Activated T-cell treated with anti-CD3 and anti-CD28 coated beads for 1 hour (primary cell): ENCODE measurements around the gene TACC2.

Experiments used
- DNase-seq: peaks from one replicate; pipeline ENCODE4 v3.0.0-alpha.2; 2020; ENCODE audit warnings: low read depth

The TACC2 gene

DNA sequence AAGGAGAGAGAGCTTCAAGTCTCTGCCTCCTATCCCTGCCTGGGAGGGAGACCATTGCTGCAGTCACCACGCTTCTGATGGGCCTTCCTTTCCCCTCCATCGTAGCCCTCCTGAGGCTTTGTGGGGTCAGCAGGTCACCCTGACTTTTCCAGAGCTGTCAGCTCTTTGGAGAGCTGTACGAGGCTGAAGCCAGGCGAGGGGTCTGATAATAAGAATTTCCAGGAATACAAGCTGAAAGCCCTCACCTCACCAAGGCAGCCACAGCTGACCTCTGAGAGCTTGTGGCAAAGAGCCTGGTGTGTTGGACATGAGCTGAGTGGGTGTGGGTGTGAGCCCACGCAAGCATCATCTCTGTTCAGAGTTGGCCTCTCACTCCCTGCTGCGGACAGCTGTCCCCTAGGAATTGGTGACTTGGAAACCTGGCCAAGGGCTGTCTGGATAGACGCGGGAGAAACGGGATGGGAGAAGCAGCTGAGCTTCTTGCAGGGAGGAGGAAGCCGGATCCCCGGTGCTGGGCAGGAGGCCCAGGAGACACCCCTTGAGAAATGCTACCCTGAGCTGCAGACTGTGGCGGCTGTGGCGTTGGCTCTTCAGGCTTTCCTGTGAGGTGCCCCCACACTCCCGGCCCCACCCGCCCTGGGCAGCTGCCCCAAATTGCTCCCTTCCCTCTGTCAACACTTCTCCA lies 160.1 kb downstream of the TACC2 start:
- no peak for DNase-seq

DNA sequence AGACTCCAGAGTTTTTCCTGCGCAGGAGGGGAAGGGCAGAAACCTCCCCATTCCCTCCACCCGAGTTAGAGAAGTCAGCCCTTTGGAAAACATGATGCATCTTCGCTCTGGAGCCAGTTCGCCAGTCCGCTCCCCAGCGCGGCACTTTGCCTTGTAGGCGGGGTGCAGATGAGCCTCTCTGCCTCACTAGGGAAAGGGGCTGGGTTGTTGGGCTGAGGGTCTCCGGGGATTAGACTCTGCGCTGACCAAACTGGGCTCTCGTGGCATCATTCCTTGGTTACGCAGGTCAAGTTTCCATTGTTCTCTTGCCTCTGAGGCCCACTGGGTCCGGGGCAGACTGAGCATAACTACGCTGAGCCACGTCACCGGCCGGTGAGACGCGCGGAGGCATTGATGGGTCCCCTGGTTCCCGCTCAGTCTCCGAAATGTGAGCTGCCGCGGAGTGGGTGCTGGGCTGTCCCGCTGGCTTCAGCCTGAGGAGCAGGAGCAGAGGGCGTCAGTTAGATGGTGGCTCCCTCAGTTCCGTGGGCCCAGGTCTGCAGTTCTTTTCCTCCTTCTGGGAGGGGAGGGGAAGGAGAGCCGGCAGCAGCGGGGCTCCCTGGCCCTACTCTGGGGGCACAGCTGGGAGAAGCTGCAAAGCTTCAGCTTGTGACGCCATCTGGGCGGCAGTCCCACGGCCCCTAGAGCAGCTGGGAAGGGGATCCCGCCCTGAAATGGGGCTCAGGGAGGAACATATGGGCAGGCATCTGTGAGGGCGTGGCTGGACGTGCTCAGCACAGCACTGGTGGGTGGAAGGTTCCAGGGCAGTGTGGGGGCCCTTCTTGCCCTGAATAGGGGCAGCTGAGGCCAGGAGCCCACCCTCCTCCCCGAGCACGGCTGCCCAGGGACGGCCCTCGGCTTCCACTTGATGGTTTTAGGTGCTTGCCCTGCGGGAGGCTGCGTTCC lies 160.9 kb downstream of the TACC2 start:
- DNase-seq = no peak

DNA sequence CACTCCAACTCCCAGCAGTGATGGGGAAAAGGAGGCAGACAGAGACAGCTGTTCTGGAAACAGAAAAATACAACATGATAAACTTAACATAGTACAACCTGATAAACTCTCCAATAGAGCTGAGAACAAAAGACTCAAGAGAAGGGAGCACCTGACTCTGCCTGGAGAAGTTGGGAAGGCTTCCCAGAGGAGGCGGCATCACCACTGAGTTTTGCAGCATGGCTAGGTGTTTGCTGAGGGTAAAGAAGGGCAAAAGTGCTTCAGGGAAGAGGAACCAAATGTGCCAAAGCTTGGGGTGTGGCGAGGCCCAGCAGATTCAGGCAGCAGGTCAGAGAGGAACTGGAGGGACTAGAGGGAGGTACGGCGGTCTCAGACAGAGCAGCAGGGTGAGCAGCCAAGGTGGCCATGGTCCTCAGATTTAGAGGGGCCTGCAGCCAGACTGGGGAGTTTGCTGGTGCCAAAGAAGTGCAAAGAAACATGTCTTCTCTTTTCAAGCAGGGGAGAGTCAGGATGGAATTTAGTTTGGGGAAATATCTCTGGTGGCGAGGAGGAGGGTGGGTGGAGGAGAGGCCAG lies 162.2 kb downstream of the TACC2 start:
- DNase-seq = no peak

DNA sequence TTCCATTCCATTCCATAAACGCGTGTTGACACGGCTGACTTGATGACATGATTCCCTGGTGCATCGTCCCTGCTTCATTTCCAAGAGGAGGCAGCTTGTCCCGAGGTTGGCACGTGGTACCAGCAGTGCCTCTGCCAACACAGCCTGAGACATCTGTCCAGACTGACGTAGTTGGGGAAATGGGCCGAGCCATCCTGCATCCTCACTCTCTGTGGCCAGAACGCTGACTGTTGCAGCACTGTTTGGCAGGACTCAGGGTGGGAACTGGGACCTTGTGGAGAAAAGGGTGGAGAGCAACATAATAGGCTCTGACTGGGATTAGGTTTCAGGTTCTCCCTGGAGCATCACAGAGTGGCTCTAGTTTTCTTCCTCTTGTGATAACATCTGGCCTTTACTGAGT lies 163.6 kb downstream of the TACC2 start:
- DNase-seq = no peak

DNA sequence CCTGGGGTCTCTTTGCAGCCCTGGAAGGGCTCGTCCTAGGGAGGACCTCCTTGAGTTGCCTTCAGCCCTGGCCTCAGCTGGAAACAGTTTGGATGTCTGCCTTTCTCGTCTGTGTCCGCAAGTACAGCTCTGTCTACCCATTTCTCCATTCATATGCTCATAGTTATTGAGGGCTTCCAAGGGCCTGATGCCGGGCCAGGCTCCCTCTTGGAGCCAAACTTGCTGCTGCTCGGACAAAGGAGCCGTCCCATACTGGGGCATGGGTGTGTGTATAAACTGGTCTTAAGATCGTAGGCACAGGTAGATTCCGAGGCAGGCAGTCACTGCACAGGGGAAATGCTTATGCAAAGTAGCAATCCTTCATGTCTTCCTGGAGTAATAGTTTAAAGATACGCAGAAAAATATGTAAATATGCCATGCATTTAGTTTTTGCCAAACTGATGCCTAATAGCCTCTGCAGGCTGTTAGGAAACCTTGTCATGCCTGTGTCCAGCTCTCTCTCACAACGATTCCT lies 165.1 kb downstream of the TACC2 start:
- DNase-seq = no peak

DNA sequence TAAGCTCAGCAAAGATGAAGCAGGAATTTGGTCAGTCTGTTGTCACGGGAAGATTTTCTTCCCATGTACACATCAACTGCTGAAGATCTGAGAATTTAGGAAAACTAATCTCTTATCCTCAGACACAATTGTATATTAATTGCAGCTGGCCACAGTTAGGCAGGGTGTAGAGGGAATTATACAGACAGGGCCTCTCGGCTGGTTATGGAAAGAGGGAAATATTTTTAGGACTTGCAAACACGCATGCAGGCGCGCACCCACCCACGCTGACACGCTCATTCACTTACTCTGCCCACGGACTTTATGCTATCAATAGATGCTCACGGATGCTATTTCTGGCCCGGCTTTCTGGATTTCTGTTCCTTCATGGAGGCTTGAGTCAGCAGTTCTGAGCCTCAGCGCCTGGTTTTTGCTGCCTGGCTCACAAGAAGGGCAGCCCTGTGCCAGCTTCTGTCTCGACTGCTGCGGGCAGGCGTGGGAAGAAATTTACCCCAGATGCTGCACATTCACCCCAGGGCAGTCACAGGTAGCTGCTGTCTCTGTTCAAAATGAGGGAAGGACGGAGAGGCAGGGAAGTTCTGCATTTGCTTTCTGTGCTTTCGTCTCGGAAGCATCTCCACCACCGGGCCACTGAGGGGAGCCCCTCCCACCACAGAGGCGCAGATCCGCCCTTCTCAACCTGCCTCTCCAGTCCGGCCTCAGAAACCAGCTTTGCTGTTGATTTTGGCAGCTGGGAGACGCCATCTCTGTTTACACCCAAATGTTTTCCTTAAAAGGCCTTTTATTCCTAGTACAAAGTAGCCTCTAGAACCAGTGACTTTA lies 165.8 kb downstream of the TACC2 start:
- no peak for DNase-seq

DNA sequence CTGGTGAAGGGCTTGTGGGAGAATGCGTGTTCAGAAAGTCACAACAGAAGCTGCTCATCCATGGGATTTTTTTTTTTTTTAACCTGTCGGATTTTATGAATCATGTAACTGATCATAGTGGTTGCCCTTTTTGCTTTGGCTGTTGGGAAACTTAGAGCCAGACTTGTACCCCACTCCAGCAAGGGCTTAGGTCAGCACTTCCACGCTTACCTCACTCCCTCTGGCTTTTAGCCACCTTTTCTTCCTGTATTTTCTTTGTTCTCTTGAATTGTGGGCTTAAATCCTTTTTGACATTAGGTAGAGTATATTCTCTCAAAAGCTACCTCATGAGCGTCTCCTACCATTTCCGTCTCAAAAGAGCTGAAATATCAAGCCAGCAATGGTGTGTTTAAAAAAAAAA lies 168.5 kb downstream of the TACC2 start:
- DNase-seq = no peak

DNA sequence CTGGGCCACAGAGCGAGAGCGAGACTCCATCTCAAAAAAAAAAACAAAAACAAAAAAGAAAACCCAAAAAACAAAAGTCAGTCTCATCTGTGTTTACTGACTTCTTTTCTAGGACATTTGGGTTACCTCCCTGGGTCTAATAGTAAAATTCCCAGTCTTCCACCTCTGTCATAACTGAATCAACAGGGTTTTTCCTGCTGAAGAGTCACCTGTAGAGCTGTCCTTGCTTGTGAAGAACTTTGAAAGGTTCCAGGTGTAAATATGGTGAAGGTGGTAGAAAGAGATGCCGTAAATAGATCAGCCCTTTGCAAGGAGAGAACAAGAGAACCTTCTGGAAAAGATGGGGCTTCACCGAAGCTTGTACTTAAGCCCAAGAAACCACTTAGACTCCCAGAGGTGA lies 169.4 kb downstream of the TACC2 start:
- DNase-seq = no peak

DNA sequence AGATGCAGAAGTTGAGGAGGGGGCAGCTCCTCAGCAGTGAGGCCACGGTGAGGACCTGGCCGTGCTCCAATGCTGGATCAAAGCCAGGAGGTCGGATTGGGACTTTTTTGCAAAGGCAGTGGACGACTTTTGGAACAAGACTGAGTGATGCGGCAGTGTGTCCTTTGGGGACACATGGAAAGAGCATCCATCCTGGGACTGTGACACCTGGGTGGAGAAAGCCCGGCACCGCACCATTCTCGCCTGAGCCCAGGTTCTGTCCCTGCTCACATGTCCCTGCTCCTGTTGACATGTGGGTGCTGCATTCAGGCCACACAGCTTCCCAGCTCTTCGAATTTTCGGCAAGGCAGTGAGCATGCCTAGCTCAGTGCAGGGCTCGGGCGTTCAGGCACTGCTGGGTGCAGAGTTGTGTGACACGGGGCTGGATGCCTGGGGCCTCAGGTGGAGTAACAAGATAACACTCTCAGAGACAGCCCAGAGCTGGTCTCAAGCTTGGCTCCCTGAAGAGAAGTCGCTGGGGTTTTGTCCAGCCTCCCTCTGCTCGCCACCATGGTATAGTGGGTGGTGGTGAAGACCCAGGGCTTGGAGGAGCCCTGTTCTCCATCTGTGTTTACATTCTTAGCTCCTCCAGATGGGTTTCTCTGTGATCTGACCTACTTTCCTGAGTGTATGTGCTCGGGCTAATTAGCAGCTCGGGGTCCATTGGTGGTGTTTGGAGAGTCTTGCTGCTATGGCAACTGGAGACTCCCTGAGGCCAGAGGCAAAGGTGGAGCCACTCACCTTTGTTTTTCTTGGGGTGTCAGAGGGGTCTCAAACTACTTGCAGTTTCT lies 170.4 kb downstream of the TACC2 start:
- DNase-seq = no peak

DNA sequence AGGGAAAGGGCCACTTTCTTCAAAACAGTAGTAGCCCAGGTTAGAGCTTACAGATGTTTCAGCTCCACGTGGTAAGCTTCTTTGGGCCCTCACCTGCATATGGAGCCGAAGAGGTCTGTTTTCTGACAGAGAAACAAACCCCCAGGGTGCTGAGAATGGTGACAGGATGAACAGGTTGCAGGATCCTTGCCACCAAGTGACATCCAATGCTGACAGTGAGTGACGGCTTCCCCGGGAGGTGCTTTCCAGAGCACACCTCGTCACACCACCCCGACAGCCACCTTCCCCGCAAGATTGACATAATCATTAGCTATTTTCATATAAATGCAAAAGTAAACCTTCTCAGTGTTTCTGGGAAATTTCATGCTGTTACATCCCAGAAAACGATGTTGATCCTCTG lies 172.8 kb downstream of the TACC2 start:
- DNase-seq = no peak

DNA sequence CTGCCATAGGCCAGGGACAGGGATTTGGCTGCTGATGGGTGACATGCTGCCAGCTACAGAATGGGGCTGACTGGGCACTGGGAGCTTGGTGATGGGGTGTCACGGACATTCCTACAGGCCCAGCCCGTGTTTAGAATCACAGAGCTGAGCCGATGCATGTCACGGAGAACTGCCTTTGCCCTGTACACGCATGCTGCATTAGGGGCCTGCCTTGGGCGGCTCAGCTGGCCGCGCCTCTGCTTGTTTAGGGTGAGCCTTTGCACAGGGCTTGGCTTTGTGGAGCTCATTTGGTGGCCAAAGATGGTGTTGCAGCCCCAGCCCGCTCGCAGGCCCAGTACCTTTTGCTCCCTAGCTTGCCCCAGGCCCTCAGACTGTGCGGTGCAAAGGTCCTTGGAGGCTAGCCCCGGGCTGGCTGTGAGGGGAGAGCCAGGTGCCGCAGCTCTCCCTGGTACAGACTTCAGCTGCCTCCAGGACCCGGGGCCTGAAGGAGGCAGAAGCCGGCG lies 173.8 kb downstream of the TACC2 start:
- DNase-seq = no peak

DNA sequence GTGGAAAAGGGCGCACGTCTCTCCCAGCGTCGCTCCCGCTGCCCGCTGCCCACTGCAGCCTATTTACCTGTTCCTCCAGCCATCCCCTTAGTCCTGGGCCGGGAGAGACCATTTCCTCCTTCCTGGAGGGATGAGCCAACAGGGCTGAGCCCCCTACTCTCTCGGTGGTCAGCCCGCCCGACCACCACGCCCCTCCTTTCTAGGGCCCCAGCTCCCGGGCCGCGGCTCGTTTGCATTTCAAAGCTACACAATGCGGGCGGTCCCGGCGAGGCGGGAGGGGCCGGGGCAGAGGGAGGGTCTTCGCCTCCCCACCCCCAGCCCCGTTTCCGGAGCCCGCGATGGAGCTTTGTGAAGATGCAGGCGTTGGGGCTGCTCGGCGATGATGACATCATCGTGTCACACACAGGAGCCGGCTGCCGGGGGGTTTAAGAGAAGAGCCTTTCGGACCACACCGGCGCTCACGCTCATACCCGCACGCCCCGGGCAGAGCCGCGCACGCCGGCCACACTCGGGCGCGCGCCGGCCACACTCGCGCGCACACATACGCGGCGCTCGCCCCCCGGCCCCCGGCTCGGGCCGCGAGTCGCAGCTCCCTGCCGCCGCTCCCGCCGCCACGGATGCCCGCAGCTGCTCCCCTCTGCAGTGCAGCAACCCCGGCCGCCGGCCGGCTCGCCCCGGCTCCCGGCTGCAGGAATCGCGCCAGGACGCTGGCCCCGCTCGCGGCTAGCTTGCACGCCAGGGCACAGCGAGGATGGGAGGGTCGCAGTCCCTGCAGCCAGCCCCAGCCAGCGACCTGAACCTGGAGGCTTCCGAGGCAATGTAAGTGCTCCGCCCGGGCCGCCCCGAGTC lies 174.4 kb downstream of the TACC2 start:
- DNase-seq = no peak

DNA sequence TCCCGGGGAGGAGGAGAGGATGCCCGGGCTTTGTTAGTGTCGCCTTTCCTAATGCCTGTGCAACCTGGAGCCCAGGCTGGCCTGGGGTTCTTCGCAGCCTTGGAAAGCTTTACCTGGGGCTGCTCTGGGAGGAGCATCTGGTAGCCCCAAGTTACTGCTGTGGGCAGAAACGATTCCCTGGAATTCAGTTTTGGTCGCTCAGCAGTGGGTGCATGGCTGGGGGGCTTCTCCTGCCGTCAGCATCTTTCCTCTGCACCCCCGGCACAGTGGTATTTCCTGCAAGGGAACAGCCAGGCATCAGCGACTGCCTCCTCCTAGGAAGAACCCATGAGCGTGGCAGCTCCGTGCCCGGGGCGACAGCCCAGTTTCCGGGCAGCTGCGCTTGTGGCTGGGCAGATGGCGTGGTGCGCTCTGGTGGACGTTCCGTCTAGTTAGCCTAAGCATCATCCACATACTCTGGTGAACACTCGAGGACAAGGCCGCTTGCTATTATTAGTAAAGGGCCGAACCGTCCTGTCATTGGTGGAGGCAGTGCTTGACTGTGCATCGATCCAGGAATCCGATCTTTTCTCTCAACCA lies 175.1 kb downstream of the TACC2 start:
- DNase-seq = no peak

DNA sequence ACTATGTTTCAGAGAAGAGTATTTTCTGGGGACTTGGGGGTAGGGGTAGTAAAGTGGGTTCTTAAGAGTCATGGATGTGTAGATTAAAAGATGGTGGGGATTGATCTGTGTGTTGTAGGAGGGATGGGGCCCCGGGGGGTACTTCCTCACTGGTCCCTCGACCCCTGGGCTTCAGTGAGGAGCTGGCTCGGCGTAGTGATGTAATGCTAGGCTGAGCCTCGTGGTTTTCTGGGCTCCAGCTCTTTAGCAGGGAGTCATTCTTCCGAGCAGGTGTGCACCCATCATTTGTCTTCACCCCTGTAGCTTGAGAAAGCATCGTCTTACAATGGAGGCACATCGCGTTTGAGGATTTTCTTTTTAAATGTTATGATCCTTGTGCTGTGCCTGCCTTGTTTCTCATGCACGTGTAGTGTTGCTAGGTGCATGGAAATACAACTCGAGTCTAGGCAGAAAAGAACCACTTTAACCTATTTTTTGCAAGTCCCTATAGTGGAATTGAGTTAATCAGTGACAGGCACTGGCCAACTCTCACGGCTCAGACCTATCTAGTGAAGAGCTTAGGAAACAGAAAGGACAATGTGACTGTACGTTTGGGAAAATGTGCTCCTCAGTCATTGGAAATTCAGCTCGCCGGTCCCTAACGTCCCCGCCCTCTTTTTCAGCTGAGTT lies 176.0 kb downstream of the TACC2 start:
- DNase-seq = no peak

DNA sequence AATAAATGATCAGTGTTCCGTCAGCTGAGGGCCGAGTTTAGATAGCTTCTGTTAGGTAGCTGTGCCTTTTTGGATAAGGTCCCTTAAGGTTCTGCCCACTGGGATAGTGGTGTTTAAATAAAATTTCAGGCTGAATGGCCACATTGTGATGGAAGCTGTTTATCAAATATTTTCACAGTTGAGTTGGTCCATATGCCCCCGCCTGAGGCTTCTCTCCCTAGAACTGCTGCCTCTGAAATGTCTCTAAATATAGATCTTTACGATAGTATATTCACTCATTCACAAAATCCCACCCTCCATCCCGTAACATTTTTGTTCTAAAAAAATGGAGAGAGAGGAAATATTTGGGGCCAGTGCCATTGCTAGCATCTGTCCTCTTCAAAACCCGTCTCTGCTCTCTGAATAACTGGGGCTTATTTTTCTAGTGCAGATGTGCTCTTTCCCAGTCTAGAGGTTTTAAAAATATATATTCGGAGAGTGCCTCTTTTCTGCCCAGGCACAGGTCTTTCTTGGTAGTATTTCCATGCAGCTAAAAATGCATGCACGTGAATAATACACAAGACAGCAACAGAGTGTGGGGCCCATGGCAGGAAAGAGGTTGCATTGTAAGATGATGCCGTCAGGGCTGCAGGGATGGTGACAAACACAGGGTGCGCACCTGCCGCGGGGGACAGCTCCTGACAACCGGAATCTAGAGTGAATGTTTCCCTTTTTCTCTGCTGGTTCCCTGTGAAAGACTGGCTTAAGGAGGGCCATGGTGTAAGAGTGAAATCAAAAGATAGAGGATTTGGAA lies 176.7 kb downstream of the TACC2 start:
- DNase-seq = no peak

DNA sequence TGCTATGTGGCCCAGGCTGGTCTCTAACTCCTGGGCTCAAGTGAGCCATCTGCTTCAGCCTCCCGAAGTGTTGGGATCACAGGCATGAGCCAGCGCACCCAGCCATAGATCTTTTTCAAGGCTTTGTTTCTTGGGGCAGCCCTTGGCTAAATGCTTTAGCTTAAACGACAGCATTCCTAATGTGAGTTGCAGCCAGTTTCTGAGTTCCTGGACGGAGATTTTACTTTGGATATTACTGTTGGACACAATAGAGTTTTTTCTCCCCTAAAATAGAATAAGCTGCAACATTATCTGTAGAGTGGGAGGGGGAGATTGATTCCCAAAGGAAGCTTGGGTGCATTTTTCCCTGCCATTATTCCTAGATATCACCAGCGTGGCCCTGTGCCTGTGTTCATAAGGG lies 179.1 kb downstream of the TACC2 start:
- DNase-seq = no peak

DNA sequence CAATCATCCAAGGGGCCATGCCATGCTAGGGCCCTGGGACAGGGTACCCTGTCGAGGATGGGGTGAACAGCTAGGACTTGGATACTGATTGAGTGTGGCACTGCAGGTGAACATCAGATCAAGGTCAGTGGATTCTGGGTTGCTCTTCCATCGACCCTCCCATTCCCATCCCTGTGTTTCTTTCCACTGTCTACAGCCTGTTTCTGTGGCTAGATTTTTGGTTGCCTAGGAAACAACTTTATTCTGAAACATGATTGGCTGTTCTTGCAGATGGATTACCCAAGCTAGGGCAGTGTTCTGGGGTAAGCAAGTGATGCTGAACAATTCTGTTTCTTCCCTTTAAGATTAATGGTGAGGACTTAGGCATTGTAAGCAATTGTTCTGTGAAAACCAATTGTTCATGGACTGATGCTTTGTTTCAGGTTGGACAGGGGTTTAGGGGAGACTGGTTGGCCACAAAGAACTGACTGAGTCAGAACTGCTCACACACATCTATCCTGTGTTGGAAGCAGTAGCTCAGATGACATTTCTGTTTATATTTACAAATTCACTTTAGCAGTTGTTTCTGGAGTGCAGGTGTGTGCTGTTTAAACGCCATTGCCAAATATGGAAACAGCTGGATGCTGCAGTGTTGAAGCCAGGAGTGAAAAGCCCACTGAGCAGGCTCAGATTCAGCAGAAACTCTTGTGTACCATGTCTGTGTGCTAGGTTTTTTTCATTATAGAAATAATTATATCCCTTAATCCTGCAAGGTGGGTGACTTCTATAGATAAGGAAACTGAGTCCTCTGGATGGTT lies 179.8 kb downstream of the TACC2 start:
- no peak for DNase-seq
